HG03060 (cell line): Measurements from ENCODE around the gene MED13L.

ENCODE experiments used
- ATAC-seq: cut with Tn5 transposase; IDR thresholded peaks from one replicate; pipeline ENCODE4 v1.9.1; 2021; ENCODE audit warnings: low read depth, moderate number of reproducible peaks; ENCODE audit not compliant: unreplicated experiment

MED13L gene

DNA sequence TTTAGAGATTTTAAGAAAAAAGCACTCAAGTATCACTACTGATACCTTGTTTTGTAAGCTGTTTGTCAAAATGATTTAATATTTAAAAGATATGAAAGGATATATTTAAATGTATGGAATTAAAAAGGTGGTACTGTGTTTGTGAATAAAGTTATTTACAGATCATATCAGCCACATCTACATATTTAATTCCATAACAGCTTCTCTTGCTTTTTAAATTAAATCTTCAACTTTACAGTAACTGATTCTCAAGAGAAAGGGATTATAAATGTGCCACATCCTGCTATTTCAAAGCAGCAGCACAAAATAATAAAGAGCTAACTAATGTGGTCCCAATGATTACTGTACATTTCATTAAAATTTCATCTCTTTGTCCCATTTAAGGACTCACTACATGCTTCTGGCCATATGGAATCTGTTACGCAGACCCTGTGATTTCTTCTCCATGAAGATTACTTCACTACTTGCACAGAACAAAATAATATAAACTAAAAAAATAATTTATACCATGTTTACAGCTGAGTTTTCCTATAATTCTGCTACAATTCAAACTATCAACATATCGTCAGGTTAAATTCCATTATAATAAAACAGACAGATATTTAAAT lies 117.8 kb downstream of the MED13L start:
- no peak for ATAC-seq

DNA sequence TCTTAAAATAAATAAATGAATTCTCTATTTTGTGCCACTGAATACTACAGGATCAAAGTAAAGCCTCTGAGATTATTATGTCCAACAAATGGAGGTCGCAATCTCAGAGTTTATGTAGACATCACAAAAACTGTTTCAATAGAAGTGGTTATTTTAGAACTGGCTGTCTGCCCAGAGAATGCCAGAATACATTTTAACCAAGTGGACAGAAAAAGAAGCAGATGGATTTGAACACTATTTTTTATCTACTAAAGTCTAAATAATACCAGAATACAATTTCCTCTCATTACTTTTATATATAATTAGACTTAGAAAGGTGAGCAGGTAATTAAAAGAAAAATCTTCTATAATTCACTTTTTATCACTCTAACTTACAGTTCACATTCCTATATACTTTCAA lies 118.3 kb downstream of the MED13L start:
- ATAC-seq: no peak

GRCh38 chr12:116157845-116158267 lies 119.6 kb downstream of the MED13L start:
- no peak for ATAC-seq

DNA sequence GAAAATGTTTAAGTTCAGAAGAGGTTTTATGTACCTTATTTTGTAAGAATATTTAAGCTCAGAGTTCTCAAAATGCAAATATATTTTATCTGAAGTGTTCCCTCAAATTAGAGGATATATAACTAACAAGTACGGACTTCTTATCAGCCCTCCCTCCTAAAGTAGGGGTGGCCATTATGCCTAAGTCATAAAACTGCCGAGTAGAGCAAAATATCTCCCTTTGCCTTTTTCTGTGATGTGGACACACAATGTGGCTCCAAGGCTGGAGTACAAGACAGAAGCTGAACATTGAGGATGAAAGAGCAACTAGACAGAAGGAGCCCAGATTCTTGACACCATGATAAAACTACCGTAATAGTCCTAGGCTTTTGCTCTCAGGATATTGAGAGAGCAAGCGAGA lies 120.9 kb downstream of the MED13L start:
- no peak for ATAC-seq

GRCh38 chr12:116155383-116155782 lies 122.1 kb downstream of the MED13L start:
- no peak for ATAC-seq

DNA sequence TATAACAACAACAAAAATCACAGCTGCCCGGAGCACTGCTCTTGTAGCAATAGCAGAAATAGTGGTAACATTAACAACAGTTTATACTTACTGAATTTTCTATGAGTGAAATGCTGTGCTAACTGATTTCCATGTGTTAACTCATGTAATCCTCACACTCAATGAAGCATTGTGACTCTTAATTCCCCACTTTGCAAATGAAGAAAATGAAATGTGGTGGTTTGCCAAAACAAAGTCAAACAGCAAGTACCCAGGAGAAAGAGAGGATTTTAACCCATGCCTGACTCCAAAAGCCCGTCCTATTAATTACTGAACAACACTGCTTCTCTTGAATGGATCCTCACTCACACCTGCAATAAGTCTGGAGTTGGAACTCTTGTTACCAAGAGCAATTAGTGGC lies 123.5 kb downstream of the MED13L start:
- no peak for ATAC-seq

GRCh38 chr12:116153113-116153512 lies 124.4 kb downstream of the MED13L start:
- ATAC-seq: no peak

- no peak for ATAC-seq
Observed at GRCh38 chr12:116152268-116152667, 125.2 kb downstream of the MED13L start.

- no peak for ATAC-seq
Observed at GRCh38 chr12:116150452-116150851, 127.0 kb downstream of the MED13L start.

GRCh38 chr12:116150001-116150400 lies 127.5 kb downstream of the MED13L start:
- ATAC-seq: no peak

DNA sequence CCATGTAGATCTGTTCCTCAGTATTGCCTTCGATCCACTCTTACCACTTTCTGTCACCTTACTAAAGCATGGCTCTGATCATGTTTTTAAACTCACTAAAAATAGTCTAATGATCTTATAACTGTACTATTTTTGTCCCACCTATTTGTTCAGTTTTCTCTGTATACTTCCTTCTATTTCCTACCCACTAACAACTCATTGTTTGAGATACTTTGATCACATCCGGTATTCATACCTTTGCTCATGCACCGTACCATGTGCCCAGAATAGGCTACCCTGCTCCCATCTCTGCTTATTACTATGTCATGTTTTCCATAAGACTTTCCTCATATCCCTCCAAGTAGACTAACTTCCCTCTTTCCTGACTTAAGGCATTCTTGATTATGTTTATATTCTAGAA lies 128.6 kb downstream of the MED13L start:
- no peak for ATAC-seq

GRCh38 chr12:116146386-116146785 lies 131.1 kb downstream of the MED13L start:
- ATAC-seq: no peak

DNA sequence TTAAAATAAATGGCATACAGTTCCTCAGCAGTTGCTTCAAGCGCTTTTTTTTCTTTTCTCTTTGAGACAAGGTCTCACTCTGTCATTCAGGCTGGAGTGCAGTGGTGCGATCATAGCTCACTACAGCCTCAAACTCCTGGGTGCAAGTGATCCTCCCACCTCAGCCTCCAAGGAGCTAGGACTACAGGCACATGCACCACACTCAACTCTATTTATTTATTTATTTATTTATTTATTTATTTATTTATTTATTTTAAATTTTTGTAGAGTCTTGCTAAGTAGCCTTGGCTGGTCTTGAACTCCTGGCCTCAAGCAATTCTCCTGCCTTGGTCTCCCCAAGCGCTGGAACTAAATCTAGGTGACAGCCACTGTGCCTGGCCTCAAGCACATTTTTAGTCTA lies 132.0 kb downstream of the MED13L start:
- no peak for ATAC-seq

DNA sequence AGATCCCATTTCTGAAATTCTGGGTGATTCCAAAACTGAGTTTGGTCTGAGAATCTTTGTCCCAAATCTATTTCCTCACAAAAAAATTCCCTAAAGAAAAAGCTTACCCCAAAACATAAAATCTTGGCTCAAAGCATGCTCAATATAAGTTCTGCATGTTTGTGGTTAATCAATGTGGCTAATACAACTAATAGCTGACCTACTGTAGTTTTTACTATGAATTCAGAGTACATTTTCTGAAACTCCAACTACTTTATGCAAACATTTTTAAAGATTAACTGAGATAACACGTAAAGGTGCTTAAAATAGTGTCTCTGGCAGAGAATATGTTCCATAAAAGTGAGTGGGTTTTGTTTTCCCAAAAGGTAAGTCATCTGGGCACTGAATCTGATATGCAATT lies 133.1 kb downstream of the MED13L start:
- ATAC-seq: no peak

- ATAC-seq: no peak
Observed at GRCh38 chr12:116143909-116144308, 133.6 kb downstream of the MED13L start.

GRCh38 chr12:116142936-116143898 lies 134.3 kb downstream of the MED13L start:
- no peak for ATAC-seq

- no peak for ATAC-seq
Observed at GRCh38 chr12:116141833-116142162, 135.7 kb downstream of the MED13L start.

GRCh38 chr12:116141110-116141832 lies 136.2 kb downstream of the MED13L start:
- no peak for ATAC-seq

GRCh38 chr12:116140529-116140928 lies 137.0 kb downstream of the MED13L start:
- ATAC-seq: no peak

GRCh38 chr12:116138781-116139180 lies 138.7 kb downstream of the MED13L start:
- no peak for ATAC-seq

DNA sequence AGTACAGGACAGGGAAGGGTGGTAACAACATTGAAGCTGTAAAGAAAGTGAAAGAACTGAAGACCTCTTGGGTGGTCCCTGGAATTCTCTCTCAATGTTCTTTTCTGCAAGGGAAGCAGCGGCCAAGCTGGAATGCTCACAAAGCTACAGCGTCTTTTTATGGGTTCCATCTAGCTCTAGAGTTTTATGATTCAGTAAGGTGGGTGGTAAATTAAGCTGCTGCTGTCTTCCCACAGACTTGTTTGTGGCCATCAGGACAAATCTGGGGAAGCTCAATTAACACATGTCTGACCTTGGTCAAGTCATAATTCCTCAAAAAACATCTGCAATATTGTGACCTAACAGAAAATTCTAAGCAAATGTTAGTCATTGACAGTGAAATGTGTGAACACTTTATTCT lies 139.1 kb downstream of the MED13L start:
- ATAC-seq: no peak
